Keratinocyte (primary cell): ENCODE data around the gene RNF34. TPM values are rescaled to one million over a fixed set of nuclear protein-coding genes. Genes with fewer than 3 reads are reported as not detected.
"Not testable (repeated sequence)": the region's sequence is repeated elsewhere in the genome, so short reads cannot be mapped to it uniquely, and the experiment has no call there.

ENCODE experiments used
- DNase-seq: peaks from one replicate; pipeline ENCODE4 v3.0.0-alpha.2; 2011; ENCODE audit warnings: low read depth, missing footprints, low spot score
- FAIRE-seq: peaks from 2 replicates; lab custom pipeline; 2011; peaks lifted over from hg19 to GRCh38; lab: Jason Lieb, UNC
- H2AFZ ChIP-seq: 2 replicates; pipeline ENCODE4 v1.6.0; 2012; ENCODE audit warnings: low read length, control low read depth, inconsistent platforms; ENCODE audit not compliant: control insufficient read depth
- H3K27ac ChIP-seq: 2 replicates; pipeline ENCODE4 v1.5.1; 2011; ENCODE audit warnings: low read length; ENCODE audit not compliant: control insufficient read depth, insufficient read depth
- H3K27me3 ChIP-seq: 3 replicates; pipeline ENCODE4 v1.6.0; 2011; ENCODE audit warnings: low read length; ENCODE audit not compliant: control insufficient read depth, insufficient read depth; ENCODE audit errors: extremely low read depth
- H3K36me3 ChIP-seq, 2 experiments: 2 replicates in 1 of 2; 3 replicates in 1 of 2; pipeline ENCODE4 v1.5.1; 2011; ENCODE audit warnings: low read length in 2 of 2, mild to moderate bottlenecking in 1 of 2; ENCODE audit not compliant: control insufficient read depth in 2 of 2, insufficient read depth in 2 of 2; ENCODE audit errors: extremely low read depth in 1 of 2
- H3K4me1 ChIP-seq: 3 replicates; pipeline ENCODE4 v1.5.1; 2011; ENCODE audit warnings: low read length; ENCODE audit not compliant: control insufficient read depth, insufficient read depth; ENCODE audit errors: extremely low read depth
- H3K4me2 ChIP-seq: 3 replicates; pipeline ENCODE4 v1.6.0; 2011; ENCODE audit warnings: low read depth, low read length; ENCODE audit not compliant: control insufficient read depth, insufficient read depth; ENCODE audit errors: extremely low read depth
- H3K4me3 ChIP-seq, 3 experiments: fragments of 200-600 bp in 1 of 3; sonication (generic) in 1 of 3; 2 replicates in 2 of 3; 3 replicates in 1 of 3; pipeline ENCODE4 v1.5.1; 2011 to 2016; ENCODE audit warnings: low read length in 3 of 3, mild to moderate bottlenecking in 3 of 3, control low read depth in 2 of 3, inconsistent platforms in 1 of 3, low read depth in 1 of 3, mixed read lengths in 1 of 3, mixed run types in 1 of 3, moderate library complexity in 1 of 3; ENCODE audit not compliant: control insufficient read depth in 2 of 3, insufficient read depth in 2 of 3; ENCODE audit errors: extremely low read depth in 1 of 3
- H3K79me2 ChIP-seq: 2 replicates; pipeline ENCODE4 v1.6.0; 2012; ENCODE audit warnings: low read length; ENCODE audit not compliant: control insufficient read depth, insufficient read depth
- H3K9ac ChIP-seq: 3 replicates; pipeline ENCODE4 v1.6.0; 2011; ENCODE audit warnings: low read length; ENCODE audit not compliant: control insufficient read depth, insufficient read depth; ENCODE audit errors: extremely low read depth
- H3K9me1 ChIP-seq: 3 replicates; pipeline ENCODE4 v1.6.0; 2011; ENCODE audit warnings: low read length; ENCODE audit not compliant: control insufficient read depth, insufficient read depth; ENCODE audit errors: extremely low read depth
- H3K9me3 ChIP-seq: 2 replicates; pipeline ENCODE4 v1.5.1; 2012; ENCODE audit warnings: low read depth, low read length; ENCODE audit not compliant: control insufficient read depth
- H4K20me1 ChIP-seq: 3 replicates; pipeline ENCODE4 v1.6.0; 2011; ENCODE audit warnings: low read length; ENCODE audit not compliant: control insufficient read depth, insufficient read depth; ENCODE audit errors: extremely low read depth
- CTCF ChIP-seq, 3 experiments: IDR thresholded peaks in 1 of 3; conservative IDR thresholded peaks in 1 of 3; optimal IDR thresholded peaks in 1 of 3; 2 replicates in 2 of 3; 3 replicates in 1 of 3; pipeline versions ENCODE3 to v1.5.1; 2011; ENCODE audit warnings: low read length in 3 of 3, mild to moderate bottlenecking in 3 of 3, moderate library complexity in 2 of 3, control low read depth in 1 of 3, inconsistent platforms in 1 of 3; ENCODE audit not compliant: insufficient read depth in 2 of 3; ENCODE audit errors: extremely low read depth in 1 of 3
- EZH2 ChIP-seq: IDR thresholded peaks from one replicate; pipeline ENCODE4 v1.6.1; 2012; ENCODE audit warnings: inconsistent platforms, mild to moderate bottlenecking, low read length, moderate library complexity
- dilution Hi-C: fragments of 300-500 bp; cut with MboI; formaldehyde crosslinking; loops from one replicate; pipeline ENCODE4 v1.7.0; 2020; ENCODE audit warnings: low sequenced_read_pairs; ENCODE audit not compliant: extremely low pct_ligation_motif_present
- polyA plus RNA-seq, 5 experiments: library from polyadenylated mRNA; depleted of rRNA in 3 of 5; stranded (reverse) in 3 of 5; stranded (forward) in 1 of 5; unstranded in 1 of 5; fragments of >200 nt; gene quantifications; 1 replicate in 1 of 5; 2 replicates in 3 of 5; 3 replicates in 1 of 5; pipeline versions ENCODE4 v1.2.1 to v1.2.3, GENCODE V29; 2011 to 2012; ENCODE audit warnings: missing spikeins in 2 of 5, low read depth in 1 of 5, low replicate concordance in 1 of 5

RNF34 gene
- polyA plus RNA-seq, 1 donor (not counting 4 experiments of a cell fraction or from before 2014, with no cell fraction given): 39.0 TPM

- no peaks in the 10 kb centered on the region for H3K27me3 ChIP-seq
- no peak overlapping the region for H3K27ac ChIP-seq
- H3K4me1 ChIP-seq: no peaks in the 10 kb centered on the region
- no peaks in the 10 kb centered on the region for H3K36me3 ChIP-seq
- dilution Hi-C loops: no loop called here
- H3K79me2 ChIP-seq: no peaks in the 10 kb centered on the region
- H2AFZ ChIP-seq: no peak overlapping the region
- no peak for TF ChIP-seq CTCF (optimal IDR thresholded peaks at IDR 0.05 in 1 of 3, IDR thresholded peaks at IDR 0.05 in 1 of 3, conservative IDR thresholded peaks at IDR 0.05 in 1 of 3; ENCODE audit: extremely low read depth in 1 of 3, insufficient read depth in 2 of 3, low read length in 3 of 3)
- TF ChIP-seq EZH2: no peak
- no peaks in the 10 kb centered on the region for H3K9me1 ChIP-seq
- DNase-seq (no peak), FAIRE-seq (no peak)
- H3K4me3 ChIP-seq: no peak overlapping the region
- no peak overlapping the region for H3K4me2 ChIP-seq
- H3K9ac ChIP-seq: no peak overlapping the region
- no peaks in the 10 kb centered on the region for H4K20me1 ChIP-seq
- no peaks in the 10 kb centered on the region for H3K9me3 ChIP-seq
These were observed 28.5 kb upstream of the RNF34 start for GRCh38 chr12:121371404-121371803.

- no peaks in the 10 kb centered on the region for H3K27me3 ChIP-seq
- H2AFZ ChIP-seq: no peak overlapping the region
- no peak overlapping the region for H3K9ac ChIP-seq
- H3K4me3 ChIP-seq: no peak overlapping the region
- H3K79me2 ChIP-seq: no peaks in the 10 kb centered on the region
- no peak for FAIRE-seq
- no peak overlapping the region for H3K27ac ChIP-seq
- no peaks in the 10 kb centered on the region for H3K9me1 ChIP-seq
- no peaks in the 10 kb centered on the region for H3K36me3 ChIP-seq
- dilution Hi-C loops: no loop called here
- TF ChIP-seq EZH2: no peak
- no peak for TF ChIP-seq CTCF (optimal IDR thresholded peaks at IDR 0.05 in 1 of 3, IDR thresholded peaks at IDR 0.05 in 1 of 3, conservative IDR thresholded peaks at IDR 0.05 in 1 of 3; ENCODE audit: extremely low read depth in 1 of 3, insufficient read depth in 2 of 3, low read length in 3 of 3)
- no peak for DNase-seq
- no peak overlapping the region for H3K4me2 ChIP-seq
- no peaks in the 10 kb centered on the region for H4K20me1 ChIP-seq
- H3K4me1 ChIP-seq: no peaks in the 10 kb centered on the region
- no peaks in the 10 kb centered on the region for H3K9me3 ChIP-seq
These were observed 26.2 kb upstream of the RNF34 start for GRCh38 chr12:121373755-121374154.

- DNase-seq, H3K9ac ChIP-seq, H3K4me3 ChIP-seq, H3K27ac ChIP-seq, dilution Hi-C loops, H3K79me2 ChIP-seq, H4K20me1 ChIP-seq, H3K36me3 ChIP-seq, H3K4me1 ChIP-seq, H2AFZ ChIP-seq, FAIRE-seq, H3K4me2 ChIP-seq, H3K27me3 ChIP-seq, H3K9me1 ChIP-seq, H3K9me3 ChIP-seq: not testable (repeated sequence)
These were observed 25.6 kb upstream of the RNF34 start for GRCh38 chr12:121374336-121374735.

- H3K9me3 ChIP-seq, H3K36me3 ChIP-seq, H3K79me2 ChIP-seq, H3K4me1 ChIP-seq, H3K4me2 ChIP-seq, H3K27me3 ChIP-seq, H4K20me1 ChIP-seq, dilution Hi-C loops, H3K4me3 ChIP-seq, H3K9ac ChIP-seq, H3K27ac ChIP-seq, FAIRE-seq, H2AFZ ChIP-seq, H3K9me1 ChIP-seq, DNase-seq: not testable (repeated sequence)
These were observed 24.9 kb upstream of the RNF34 start for GRCh38 chr12:121374945-121375584.
